Activated naive CD8-positive, alpha-beta T cell treated with anti-CD3 and anti-CD28 coated beads, Interleukin-2, amount 50 U/mL, for 24 hours (primary cell): ENCODE results near the gene UNC13C.

Experiments used
- ATAC-seq: fragments of 150-1000 bp; cut with Tn5 transposase; one replicate; pipeline ENCODE4 v1.10.0; 2021
- DNase-seq: peaks from one replicate; pipeline ENCODE4 v3.0.0; 2021
- H3K27ac Mint-ChIP-seq: one replicate; pipeline ENCODE4 v1.8.0; 2021; ENCODE audit warnings: mild to moderate bottlenecking, mixed read lengths
- H3K27me3 Mint-ChIP-seq: one replicate; pipeline ENCODE4 v1.8.0; 2021; ENCODE audit warnings: mixed read lengths
- H3K36me3 Mint-ChIP-seq: one replicate; pipeline ENCODE4 v1.8.0; 2021; ENCODE audit warnings: low read depth, mixed read lengths
- H3K4me1 Mint-ChIP-seq: one replicate; pipeline ENCODE4 v1.8.0; 2021; ENCODE audit warnings: mixed read lengths
- H3K4me3 Mint-ChIP-seq: one replicate; pipeline ENCODE4 v1.8.0; 2021; ENCODE audit warnings: mild to moderate bottlenecking, moderate library complexity, mixed read lengths
- H3K9me3 Mint-ChIP-seq: one replicate; pipeline ENCODE4 v1.8.0; 2021; ENCODE audit warnings: mixed read lengths

UNC13C gene

DNA sequence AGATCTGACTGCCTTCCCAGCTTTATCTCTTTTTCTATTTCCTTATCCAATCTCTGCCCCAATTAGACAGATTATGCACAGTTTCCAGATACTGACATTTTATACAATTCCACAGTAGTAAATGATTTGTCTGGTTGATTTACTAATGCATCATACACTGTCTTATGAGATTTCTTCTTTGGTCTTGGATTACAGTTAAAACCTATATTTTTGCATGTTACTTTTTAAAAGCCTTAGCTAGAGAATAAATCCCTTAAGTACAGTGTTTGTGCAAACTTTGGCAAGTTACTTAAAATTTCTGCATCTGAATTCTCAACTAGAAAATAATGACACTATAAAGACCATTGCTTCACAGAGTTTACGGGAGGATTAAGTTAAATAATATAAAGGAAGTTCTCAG is 6.0 kb downstream of the UNC13C start:
- no peaks in the 10 kb centered on the region for H3K9me3 Mint-ChIP-seq
- H3K4me3 Mint-ChIP-seq = no peak overlapping the region
- no peak for DNase-seq
- H3K36me3 Mint-ChIP-seq = no peaks in the 10 kb centered on the region
- no peaks in the 10 kb centered on the region for H3K4me1 Mint-ChIP-seq
- no peak for ATAC-seq
- peaks cover 14% of the 10 kb centered on the region for H3K27me3 Mint-ChIP-seq
- no peak overlapping the region for H3K27ac Mint-ChIP-seq

DNA sequence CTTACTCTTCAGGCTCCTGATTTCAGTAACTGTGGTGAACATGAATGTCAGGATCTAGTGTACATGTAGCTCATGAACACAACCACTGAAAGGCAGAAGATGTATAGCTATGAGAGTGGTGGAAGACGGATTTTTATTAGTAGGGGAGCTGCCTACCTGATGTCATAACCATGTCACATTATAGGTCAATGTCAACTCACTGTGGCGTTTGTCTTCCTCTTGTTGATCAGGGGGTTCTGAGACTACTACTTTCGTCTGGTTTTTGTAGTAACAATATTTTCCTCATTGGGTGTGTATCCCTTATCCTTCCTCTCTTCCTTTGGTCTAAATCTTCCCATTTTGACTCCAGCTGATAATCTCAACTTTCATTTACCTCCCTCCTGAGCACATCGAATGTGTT is 7.3 kb downstream of the UNC13C start:
- Mint-ChIP-seq H3K27me3 (peaks cover 12% of the 10 kb centered on the region), H3K36me3 (no peaks in the 10 kb centered on the region), H3K9me3 (no peaks in the 10 kb centered on the region), H3K4me3 (no peak overlapping the region), H3K27ac (no peak overlapping the region), H3K4me1 (no peaks in the 10 kb centered on the region)
- ATAC-seq = no peak
- no peak for DNase-seq

GRCh38 chr15:53987480-53987879 is 9.2 kb downstream of the UNC13C start:
- Mint-ChIP-seq H3K27ac (no peak overlapping the region), H3K4me1 (no peaks in the 10 kb centered on the region), H3K27me3 (peaks cover 6% of the 10 kb centered on the region), H3K4me3 (no peak overlapping the region), H3K36me3 (no peaks in the 10 kb centered on the region), H3K9me3 (no peaks in the 10 kb centered on the region)
- no peak for ATAC-seq
- DNase-seq = no peak

GRCh38 chr15:54007256-54007655 is 29.0 kb downstream of the UNC13C start:
- no peak for ATAC-seq
- Mint-ChIP-seq H3K27me3 (peaks cover 1% of the 10 kb centered on the region), H3K36me3 (no peaks in the 10 kb centered on the region), H3K4me3 (no peak overlapping the region), H3K27ac (no peak overlapping the region), H3K4me1 (no peaks in the 10 kb centered on the region), H3K9me3 (peaks cover 7% of the 10 kb centered on the region)
- DNase-seq = no peak

DNA sequence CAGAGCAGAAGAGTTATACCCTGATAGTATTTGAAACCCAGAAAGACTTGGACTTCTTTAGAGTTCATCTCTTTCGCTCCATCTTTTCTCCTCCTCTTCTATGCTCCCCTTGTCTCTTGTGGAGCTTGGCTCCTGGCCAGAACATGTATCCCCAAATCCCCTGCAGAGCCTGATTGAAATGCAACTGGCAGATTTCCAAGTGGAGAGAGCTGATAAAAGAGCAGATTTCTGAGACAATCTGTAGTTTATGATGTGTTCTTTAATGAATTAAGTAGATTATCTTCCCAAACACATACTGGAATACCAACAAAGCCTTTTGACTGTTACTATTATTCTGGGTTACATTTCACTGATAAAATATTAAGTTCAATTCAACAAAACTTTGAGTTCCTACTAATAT is 33.4 kb downstream of the UNC13C start:
- no peak overlapping the region for H3K27ac Mint-ChIP-seq

GRCh38 chr15:54014067-54014655 is 35.9 kb downstream of the UNC13C start:
- Mint-ChIP-seq H3K4me1 (no peaks in the 10 kb centered on the region), H3K4me3 (no peak overlapping the region), H3K9me3 (peaks cover 3% of the 10 kb centered on the region), H3K27me3 (no peaks in the 10 kb centered on the region), H3K27ac (no peak overlapping the region), H3K36me3 (no peaks in the 10 kb centered on the region)
- ATAC-seq (no peak), DNase-seq (no peak)

More for the DNA sequence above, 33.4 kb downstream of the UNC13C start:
- Mint-ChIP-seq H3K4me3 (no peak overlapping the region), H3K27me3 (no peaks in the 10 kb centered on the region), H3K36me3 (no peaks in the 10 kb centered on the region), H3K4me1 (no peaks in the 10 kb centered on the region), H3K9me3 (peaks cover 3% of the 10 kb centered on the region)
- ATAC-seq (no peak), DNase-seq (no peak)

GRCh38 chr15:54017251-54017650 is 39.0 kb downstream of the UNC13C start:
- Mint-ChIP-seq H3K36me3 (no peaks in the 10 kb centered on the region), H3K9me3 (peaks cover 14% of the 10 kb centered on the region), H3K4me3 (no peak overlapping the region), H3K4me1 (no peaks in the 10 kb centered on the region), H3K27ac (no peak overlapping the region), H3K27me3 (no peaks in the 10 kb centered on the region)
- DNase-seq (no peak), ATAC-seq (no peak)

DNA sequence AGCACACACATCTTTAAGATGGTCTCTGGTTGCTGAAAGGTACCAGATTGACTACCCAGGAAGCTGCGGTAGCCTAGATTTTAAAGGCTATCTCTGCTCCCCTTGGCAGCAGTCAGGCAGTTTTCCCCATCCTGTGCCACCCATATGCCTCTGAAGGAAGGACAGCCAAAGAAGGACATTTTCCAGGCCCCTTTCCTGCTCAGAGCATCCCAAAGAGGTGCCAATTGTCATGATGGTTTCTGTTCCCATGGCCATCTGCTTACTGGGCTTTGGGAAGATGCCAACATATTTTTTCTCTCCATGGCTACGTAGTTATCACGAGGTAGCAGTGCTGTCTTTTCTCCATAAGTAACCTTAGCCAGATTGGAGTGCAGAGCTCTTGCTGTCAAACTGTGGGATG is 39.7 kb downstream of the UNC13C start:
- no peak overlapping the region for H3K27ac Mint-ChIP-seq
- no peak for ATAC-seq

GRCh38 chr15:54026258-54026657 is 48.0 kb downstream of the UNC13C start:
- H3K4me3 Mint-ChIP-seq = no peak overlapping the region
- H3K36me3 Mint-ChIP-seq = no peaks in the 10 kb centered on the region
- H3K4me1 Mint-ChIP-seq = no peaks in the 10 kb centered on the region
- H3K9me3 Mint-ChIP-seq = peaks cover 12% of the 10 kb centered on the region
- no peak overlapping the region for H3K27ac Mint-ChIP-seq
- no peak for ATAC-seq
- DNase-seq = no peak
- peaks cover 4% of the 10 kb centered on the region for H3K27me3 Mint-ChIP-seq

More for the DNA sequence above, 39.7 kb downstream of the UNC13C start:
- Mint-ChIP-seq H3K27me3 (no peaks in the 10 kb centered on the region), H3K36me3 (no peaks in the 10 kb centered on the region), H3K9me3 (peaks cover 14% of the 10 kb centered on the region), H3K4me1 (no peaks in the 10 kb centered on the region), H3K4me3 (no peak overlapping the region)
- no peak for DNase-seq

- DNase-seq = no peak
- Mint-ChIP-seq H3K4me1 (no peaks in the 10 kb centered on the region), H3K9me3 (peaks cover 7% of the 10 kb centered on the region), H3K27me3 (peaks cover 4% of the 10 kb centered on the region), H3K36me3 (no peaks in the 10 kb centered on the region), H3K27ac (no peak overlapping the region), H3K4me3 (no peak overlapping the region)
- ATAC-seq = no peak
Measured at GRCh38 chr15:54026891-54027290, 48.6 kb downstream of the UNC13C start.

GRCh38 chr15:54029081-54029480 is 50.8 kb downstream of the UNC13C start:
- H3K36me3 Mint-ChIP-seq = no peaks in the 10 kb centered on the region
- no peak overlapping the region for H3K27ac Mint-ChIP-seq
- DNase-seq (no peak), ATAC-seq (no peak)
- H3K9me3 Mint-ChIP-seq = peaks cover 4% of the 10 kb centered on the region
- H3K4me1 Mint-ChIP-seq = no peaks in the 10 kb centered on the region
- peaks cover 4% of the 10 kb centered on the region for H3K27me3 Mint-ChIP-seq
- no peak overlapping the region for H3K4me3 Mint-ChIP-seq

- no peak for DNase-seq
- peaks cover 4% of the 10 kb centered on the region for H3K27me3 Mint-ChIP-seq
- no peak overlapping the region for H3K27ac Mint-ChIP-seq
- no peak overlapping the region for H3K4me3 Mint-ChIP-seq
- H3K4me1 Mint-ChIP-seq = no peaks in the 10 kb centered on the region
- no peaks in the 10 kb centered on the region for H3K9me3 Mint-ChIP-seq
- no peak for ATAC-seq
- no peaks in the 10 kb centered on the region for H3K36me3 Mint-ChIP-seq
Measured at GRCh38 chr15:54032066-54032465, 53.8 kb downstream of the UNC13C start.

DNA sequence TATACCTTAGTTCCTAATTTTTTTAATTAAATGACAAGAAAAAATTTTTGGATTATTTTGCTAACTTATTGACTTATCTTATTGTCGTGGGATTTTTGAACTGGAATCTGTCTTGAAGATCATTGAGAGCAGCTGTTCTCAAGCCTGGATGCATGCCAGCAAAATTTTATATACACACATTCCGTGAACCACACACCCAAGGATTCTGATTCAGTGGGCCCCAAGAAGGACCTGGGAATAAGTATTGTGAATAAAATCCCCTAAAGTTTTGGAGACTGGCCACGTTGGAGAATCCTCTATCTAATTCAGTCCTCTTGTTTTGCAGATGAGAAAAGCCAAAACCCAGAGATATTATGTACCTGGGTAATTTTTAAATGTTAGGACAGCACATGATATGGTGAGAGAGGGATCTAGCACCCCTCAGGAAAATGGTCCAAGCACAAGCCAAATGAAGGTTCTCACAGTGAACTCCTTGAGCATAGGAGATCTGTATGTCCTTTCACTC is 55.2 kb downstream of the UNC13C start:
- no peaks in the 10 kb centered on the region for H3K36me3 Mint-ChIP-seq
- H3K4me1 Mint-ChIP-seq = no peaks in the 10 kb centered on the region
- H3K4me3 Mint-ChIP-seq = no peak overlapping the region
- no peak overlapping the region for H3K27ac Mint-ChIP-seq
- no peaks in the 10 kb centered on the region for H3K27me3 Mint-ChIP-seq
- ATAC-seq (no peak), DNase-seq (no peak)
- H3K9me3 Mint-ChIP-seq = no peaks in the 10 kb centered on the region

- no peaks in the 10 kb centered on the region for H3K27me3 Mint-ChIP-seq
- H3K36me3 Mint-ChIP-seq = no peaks in the 10 kb centered on the region
- H3K9me3 Mint-ChIP-seq = no peaks in the 10 kb centered on the region
- no peaks in the 10 kb centered on the region for H3K4me1 Mint-ChIP-seq
- no peak overlapping the region for H3K27ac Mint-ChIP-seq
- DNase-seq = no peak
- H3K4me3 Mint-ChIP-seq = no peak overlapping the region
- ATAC-seq = no peak
Measured at GRCh38 chr15:54033869-54034458, 55.7 kb downstream of the UNC13C start.

DNA sequence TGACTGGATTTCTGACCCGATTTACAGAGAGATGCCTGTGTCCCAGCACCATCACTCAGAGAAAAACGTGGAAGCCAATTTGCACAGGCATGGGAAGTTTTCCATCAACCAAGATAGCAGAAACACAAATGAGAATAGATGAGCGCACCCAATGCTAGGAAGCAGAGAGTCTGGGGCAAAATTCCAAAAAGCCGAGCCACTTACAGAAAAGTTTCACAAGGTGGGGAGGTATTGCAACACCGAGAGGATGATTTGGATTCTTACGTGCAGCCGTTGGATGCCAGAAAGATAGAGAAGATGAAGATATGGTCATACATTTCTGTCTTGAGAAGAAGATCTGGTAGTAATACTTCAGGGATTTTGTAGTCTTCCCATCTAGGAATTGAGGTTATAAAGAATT is 57.4 kb downstream of the UNC13C start:
- H3K4me1 Mint-ChIP-seq = no peaks in the 10 kb centered on the region
- H3K4me3 Mint-ChIP-seq = no peak overlapping the region
- no peaks in the 10 kb centered on the region for H3K36me3 Mint-ChIP-seq
- no peak for DNase-seq
- no peak overlapping the region for H3K27ac Mint-ChIP-seq
- H3K9me3 Mint-ChIP-seq = no peaks in the 10 kb centered on the region
- no peak for ATAC-seq
- H3K27me3 Mint-ChIP-seq = no peaks in the 10 kb centered on the region

- no peak overlapping the region for H3K4me3 Mint-ChIP-seq
- ATAC-seq (no peak), DNase-seq (no peak)
- no peak overlapping the region for H3K27ac Mint-ChIP-seq
- no peaks in the 10 kb centered on the region for H3K9me3 Mint-ChIP-seq
- peaks cover 2% of the 10 kb centered on the region for H3K27me3 Mint-ChIP-seq
- H3K36me3 Mint-ChIP-seq = no peaks in the 10 kb centered on the region
- H3K4me1 Mint-ChIP-seq = no peaks in the 10 kb centered on the region
Measured at GRCh38 chr15:54045397-54045796, 67.2 kb downstream of the UNC13C start.
